ENCODE data around the gene CFAP57.
A peak's percentile ranks its signal among the peaks of the same experiment; 100 is the strongest.

CFAP57 gene

GRCh38 chr1:43270421-43271095 lies 98.4 kb downstream of the CFAP57 start:
- no peak overlapping the region for H2BK12ac ChIP-seq (ENCODE audit: low read length in 2 of 2)
- H3K4ac ChIP-seq (ENCODE audit: low read depth in 1 of 2, low read length in 2 of 2), result peak overlapping the region in 1 of 2 experiments; percentile 29
- H2AK5ac ChIP-seq (ENCODE audit: low read length, severe bottlenecking), result no peak overlapping the region
- H3K4me3 ChIP-seq (ENCODE audit: insufficient read depth in 1 of 2, low read depth in 1 of 2, low read length in 2 of 2), result peak overlapping the region in 1 of 2 experiments; percentile 24
- no peak overlapping the region for H2BK120ac ChIP-seq (ENCODE audit: low read depth, low read length)
- H3K9ac ChIP-seq (ENCODE audit: low read length), result no peak overlapping the region
- H4K91ac ChIP-seq (ENCODE audit: low read length), result peak overlapping the region; percentile 18
- no peak overlapping the region for H3K23ac ChIP-seq (ENCODE audit: low read length in 2 of 2)
- no peaks in the 10 kb centered on the region for H3K79me1 ChIP-seq (replicated peaks; ENCODE audit: low read length, poor library complexity, severe bottlenecking)
- peaks cover 3% of the 10 kb centered on the region for H3K9me3 ChIP-seq (ENCODE audit: control insufficient read depth, low read length)
- no peak overlapping the region for H2AFZ ChIP-seq (ENCODE audit: low read depth, low read length)
- H3K4me1 ChIP-seq (ENCODE audit: control insufficient read depth, insufficient read depth, low read depth, low read length), result peaks cover 8% of the 10 kb centered on the region
- H3K4me2 ChIP-seq (ENCODE audit: low read length, poor library complexity, severe bottlenecking), result peak overlapping the region; percentile 16
- H4K8ac ChIP-seq (ENCODE audit: low read length), result peak overlapping the region; percentile 42
- no peak overlapping the region for H3K27ac ChIP-seq (ENCODE audit: low read length, poor library complexity, severe bottlenecking)
- no peak overlapping the region for H2BK15ac ChIP-seq (ENCODE audit: low read depth, poor library complexity, severe bottlenecking)
- H3K18ac ChIP-seq (ENCODE audit: low read depth in 1 of 2, low read length in 2 of 2), result no peak overlapping the region
- H3K27me3 ChIP-seq (ENCODE audit: control insufficient read depth in 1 of 2, insufficient read depth in 1 of 2, low read length in 2 of 2), result peaks cover 15 to 29% of the 10 kb centered on the region in 2 experiments
- no peak overlapping the region for H2BK5ac ChIP-seq (ENCODE audit: low read depth, low read length, poor library complexity, severe bottlenecking)
- 22% methylated on average over 29 of the region's 29 CpGs for WGBS
- H3K36me3 ChIP-seq (ENCODE audit: control insufficient read depth in 1 of 2, insufficient read depth in 2 of 2, low read depth in 1 of 2, low read length in 2 of 2), result peaks cover 0 to 7% of the 10 kb centered on the region in 2 experiments
- H3K14ac ChIP-seq (ENCODE audit: low read length in 2 of 2), result no peak overlapping the region
- DNase-seq, result no peak

DNA sequence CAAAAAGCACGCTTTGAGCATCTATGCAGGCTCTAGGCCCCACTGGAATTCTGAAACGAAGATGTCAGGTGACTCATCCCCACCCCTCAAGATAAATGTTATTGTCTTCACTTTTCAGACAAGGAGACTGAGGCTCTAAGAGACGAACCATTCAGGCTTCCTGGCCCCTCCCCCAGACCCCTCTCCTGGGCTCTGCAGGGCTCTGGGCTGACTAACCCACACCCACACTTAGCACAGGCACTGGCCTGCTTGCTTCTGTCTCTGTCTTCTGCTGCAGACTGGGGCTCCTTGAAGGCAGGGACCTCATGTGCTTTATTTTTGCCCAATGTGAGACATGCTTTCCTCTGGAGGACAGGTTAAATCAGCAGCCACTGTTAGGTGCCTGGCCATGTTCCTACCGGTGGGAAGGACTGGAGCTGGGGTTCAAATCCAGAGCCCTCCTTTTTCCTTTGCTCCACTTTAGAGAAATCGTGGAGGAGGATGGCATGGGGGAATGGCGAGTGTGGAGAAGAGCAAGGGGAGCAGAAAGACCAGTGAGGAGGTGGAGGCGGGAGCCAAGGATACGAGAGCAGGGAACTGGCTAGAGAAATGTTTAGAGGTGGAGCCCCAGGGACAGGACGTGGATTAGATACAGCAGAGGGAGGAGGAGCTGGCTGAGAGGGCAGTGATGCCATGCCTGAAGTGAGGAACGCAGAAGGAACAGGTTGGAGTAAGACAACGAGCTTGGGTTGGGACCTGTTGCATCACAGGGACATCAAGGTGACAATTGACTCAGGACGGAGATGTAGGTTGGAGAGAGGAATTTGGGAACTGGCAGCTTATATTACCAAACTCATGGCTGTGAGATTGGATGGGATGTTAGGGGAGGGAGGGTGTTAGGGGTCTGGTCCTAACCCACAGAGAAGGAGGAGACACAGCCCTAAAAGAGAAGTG lies 99.3 kb downstream of the CFAP57 start:
- WGBS, result 73% methylated on average over 12 of the region's 12 CpGs
- Histone ChIP-seq H3K79me1 (replicated peaks; ENCODE audit: low read length, poor library complexity, severe bottlenecking) (no peaks in the 10 kb centered on the region), H3K27me3 (ENCODE audit: control insufficient read depth in 1 of 2, insufficient read depth in 1 of 2, low read length in 2 of 2) (peaks cover 15 to 29% of the 10 kb centered on the region in 2 experiments), H2BK5ac (ENCODE audit: low read depth, low read length, poor library complexity, severe bottlenecking) (no peak overlapping the region), H2AK5ac (ENCODE audit: low read length, severe bottlenecking) (no peak overlapping the region), H3K14ac (ENCODE audit: low read length in 2 of 2) (no peak overlapping the region), H2BK15ac (ENCODE audit: low read depth, poor library complexity, severe bottlenecking) (no peak overlapping the region), H3K23ac (ENCODE audit: low read length in 2 of 2) (no peak overlapping the region), H3K18ac (ENCODE audit: low read depth in 1 of 2, low read length in 2 of 2) (no peak overlapping the region), H3K4me3 (ENCODE audit: insufficient read depth in 1 of 2, low read depth in 1 of 2, low read length in 2 of 2) (no peak overlapping the region), H3K4ac (ENCODE audit: low read depth in 1 of 2, low read length in 2 of 2) (no peak overlapping the region), H2AFZ (ENCODE audit: low read depth, low read length) (no peak overlapping the region), H4K91ac (ENCODE audit: low read length) (no peak overlapping the region), H3K4me2 (ENCODE audit: low read length, poor library complexity, severe bottlenecking) (no peak overlapping the region), H2BK12ac (ENCODE audit: low read length in 2 of 2) (no peak overlapping the region), H3K27ac (ENCODE audit: low read length, poor library complexity, severe bottlenecking) (no peak overlapping the region), H3K9me3 (ENCODE audit: control insufficient read depth, low read length) (no peaks in the 10 kb centered on the region), H4K8ac (ENCODE audit: low read length) (no peak overlapping the region), H3K36me3 (ENCODE audit: control insufficient read depth in 1 of 2, insufficient read depth in 2 of 2, low read depth in 1 of 2, low read length in 2 of 2) (peaks cover 0 to 7% of the 10 kb centered on the region in 2 experiments), H3K4me1 (ENCODE audit: control insufficient read depth, insufficient read depth, low read depth, low read length) (peaks cover 8% of the 10 kb centered on the region), H3K9ac (ENCODE audit: low read length) (no peak overlapping the region), H2BK120ac (ENCODE audit: low read depth, low read length) (no peak overlapping the region)
- DNase-seq, result no peak

DNA sequence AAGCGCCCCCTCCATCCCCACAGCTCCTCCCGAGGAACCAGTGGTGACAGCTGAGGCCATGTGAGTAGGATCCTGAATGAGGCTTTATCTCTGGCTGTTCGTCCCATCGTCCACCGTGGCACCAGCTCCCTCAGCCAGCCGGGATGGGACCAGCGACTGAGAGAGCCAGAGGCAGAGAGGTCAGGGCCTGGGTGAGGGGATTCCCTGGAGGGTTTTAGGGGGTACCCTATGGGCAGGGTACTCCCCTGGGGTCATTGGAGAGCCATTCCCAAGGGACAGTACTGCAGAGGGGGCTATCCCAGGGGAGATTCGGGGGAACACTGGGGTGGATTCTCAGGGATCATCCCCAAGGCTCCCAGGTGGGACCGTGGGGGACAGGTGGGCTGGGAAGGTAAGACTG lies 100.0 kb downstream of the CFAP57 start:
- Histone ChIP-seq H3K9me3 (ENCODE audit: control insufficient read depth, low read length) (no peaks in the 10 kb centered on the region), H3K4me3 (ENCODE audit: insufficient read depth in 1 of 2, low read depth in 1 of 2, low read length in 2 of 2) (no peak overlapping the region), H2BK15ac (ENCODE audit: low read depth, poor library complexity, severe bottlenecking) (no peak overlapping the region), H2AK5ac (ENCODE audit: low read length, severe bottlenecking) (no peak overlapping the region), H3K23ac (ENCODE audit: low read length in 2 of 2) (no peak overlapping the region), H3K4me1 (ENCODE audit: control insufficient read depth, insufficient read depth, low read depth, low read length) (peaks cover 8% of the 10 kb centered on the region), H4K91ac (ENCODE audit: low read length) (no peak overlapping the region), H3K27ac (ENCODE audit: low read length, poor library complexity, severe bottlenecking) (no peak overlapping the region), H2BK120ac (ENCODE audit: low read depth, low read length) (no peak overlapping the region), H3K4me2 (ENCODE audit: low read length, poor library complexity, severe bottlenecking) (no peak overlapping the region), H3K36me3 (ENCODE audit: control insufficient read depth in 1 of 2, insufficient read depth in 2 of 2, low read depth in 1 of 2, low read length in 2 of 2) (peaks cover 0 to 7% of the 10 kb centered on the region in 2 experiments), H3K9ac (ENCODE audit: low read length) (no peak overlapping the region), H3K14ac (ENCODE audit: low read length in 2 of 2) (no peak overlapping the region), H3K79me1 (replicated peaks; ENCODE audit: low read length, poor library complexity, severe bottlenecking) (no peaks in the 10 kb centered on the region), H2BK5ac (ENCODE audit: low read depth, low read length, poor library complexity, severe bottlenecking) (no peak overlapping the region), H3K27me3 (ENCODE audit: control insufficient read depth in 1 of 2, insufficient read depth in 1 of 2, low read length in 2 of 2) (peaks cover 15 to 29% of the 10 kb centered on the region in 2 experiments), H2BK12ac (ENCODE audit: low read length in 2 of 2) (no peak overlapping the region), H3K4ac (ENCODE audit: low read depth in 1 of 2, low read length in 2 of 2) (no peak overlapping the region), H4K8ac (ENCODE audit: low read length) (no peak overlapping the region), H2AFZ (ENCODE audit: low read depth, low read length) (no peak overlapping the region), H3K18ac (ENCODE audit: low read depth in 1 of 2, low read length in 2 of 2) (no peak overlapping the region)
- no peak for DNase-seq
- WGBS, result 88% methylated on average over 8 of the region's 9 CpGs
